A673 (cell line): Measurements from ENCODE around the gene ARPIN.

Source experiments
- CTCF ChIP-seq: fragments of 300-800, 200-600 bp; sonication (generic); conservative IDR thresholded peaks from 2 replicates; pipeline ENCODE4 v1.5.1; 2017; ENCODE audit warnings: low read depth, mild to moderate bottlenecking, antibody characterized with exemption, low read length, moderate library complexity, mixed read lengths
- EZH2 ChIP-seq: fragments of 200-600 bp; sonication (generic); IDR thresholded peaks from 2 replicates; pipeline ENCODE4 v1.6.1; 2017; ENCODE audit warnings: borderline replicate concordance, low read depth, mild to moderate bottlenecking, mixed read lengths, antibody characterized with exemption, low read length; ENCODE audit not compliant: poor library complexity, severe bottlenecking

- TF ChIP-seq CTCF (no peak), EZH2 (no peak)
Observed at GRCh38 chr15:89909611-89910010, 3.1 kb downstream of the ARPIN start.
